Measurements from ENCODE around the gene CHI3L2.

Gene CHI3L2

DNA sequence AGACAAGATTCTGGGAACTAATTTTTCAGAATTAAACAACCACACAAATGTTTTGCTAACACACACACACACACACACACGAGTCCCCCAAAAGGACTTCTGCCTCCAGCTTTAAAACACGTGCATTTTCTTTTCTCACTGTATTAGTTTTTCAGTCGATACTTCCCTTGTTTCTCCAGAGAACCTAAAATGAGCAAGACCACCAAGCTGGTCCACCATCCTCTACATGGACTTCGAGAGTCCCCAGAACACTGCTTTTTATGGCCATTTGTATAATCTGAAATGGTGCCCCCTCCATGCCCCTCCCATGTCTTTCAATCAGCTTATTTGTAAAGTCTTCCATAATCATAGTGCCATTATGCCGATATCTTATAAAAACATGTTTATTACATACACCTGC lies 10.8 kb upstream of the CHI3L2 start:
- H3K4me3 ChIP-seq (ENCODE audit: low read depth, low read length) = no peak overlapping the region
- TF ChIP-seq, protein P1, sequence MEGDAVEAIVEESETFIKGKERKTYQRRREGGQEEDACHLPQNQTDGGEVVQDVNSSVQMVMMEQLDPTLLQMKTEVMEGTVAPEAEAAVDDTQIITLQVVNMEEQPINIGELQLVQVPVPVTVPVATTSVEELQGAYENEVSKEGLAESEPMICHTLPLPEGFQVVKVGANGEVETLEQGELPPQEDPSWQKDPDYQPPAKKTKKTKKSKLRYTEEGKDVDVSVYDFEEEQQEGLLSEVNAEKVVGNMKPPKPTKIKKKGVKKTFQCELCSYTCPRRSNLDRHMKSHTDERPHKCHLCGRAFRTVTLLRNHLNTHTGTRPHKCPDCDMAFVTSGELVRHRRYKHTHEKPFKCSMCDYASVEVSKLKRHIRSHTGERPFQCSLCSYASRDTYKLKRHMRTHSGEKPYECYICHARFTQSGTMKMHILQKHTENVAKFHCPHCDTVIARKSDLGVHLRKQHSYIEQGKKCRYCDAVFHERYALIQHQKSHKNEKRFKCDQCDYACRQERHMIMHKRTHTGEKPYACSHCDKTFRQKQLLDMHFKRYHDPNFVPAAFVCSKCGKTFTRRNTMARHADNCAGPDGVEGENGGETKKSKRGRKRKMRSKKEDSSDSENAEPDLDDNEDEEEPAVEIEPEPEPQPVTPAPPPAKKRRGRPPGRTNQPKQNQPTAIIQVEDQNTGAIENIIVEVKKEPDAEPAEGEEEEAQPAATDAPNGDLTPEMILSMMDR (IDR thresholded peaks at IDR 0.05; ENCODE audit: low read depth, low read length) = no peak

DNA sequence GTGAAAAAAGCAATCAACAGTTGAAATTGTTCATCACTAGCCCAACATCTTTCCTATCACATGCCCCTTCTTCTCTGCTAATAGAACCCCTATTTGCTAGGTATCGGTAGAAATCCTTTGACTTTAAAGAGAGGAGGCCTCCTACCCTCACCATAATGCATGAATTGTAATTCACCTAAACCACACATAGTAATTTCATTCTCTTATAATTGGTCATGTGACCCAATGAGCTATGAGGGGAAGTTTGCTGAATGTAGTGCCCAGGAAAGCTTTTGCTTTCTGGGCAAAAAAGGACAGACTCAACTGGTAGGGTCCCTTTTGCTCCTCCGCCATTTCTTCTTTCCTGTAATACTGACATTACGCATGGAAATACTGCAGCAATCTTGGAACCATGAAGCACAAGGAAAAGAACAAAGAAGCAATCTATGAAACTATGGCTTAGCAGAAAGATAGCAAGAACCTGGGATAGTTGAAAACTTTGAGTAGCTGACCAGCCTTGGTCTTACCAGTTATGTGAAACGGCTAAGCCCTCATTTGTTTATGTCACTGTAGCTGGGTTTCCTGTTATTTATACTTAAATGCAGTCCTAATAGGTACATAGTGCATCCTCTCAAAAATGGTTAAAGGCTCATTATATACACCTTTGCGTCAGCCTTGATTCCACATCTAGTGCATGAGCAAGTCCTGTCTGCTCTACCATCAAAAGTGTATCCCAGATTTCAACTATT lies 10.2 kb upstream of the CHI3L2 start:
- no peak overlapping the region for H3K4me3 ChIP-seq (ENCODE audit: low read depth, low read length)
- TF ChIP-seq, protein P1 (IDR thresholded peaks at IDR 0.05; ENCODE audit: low read depth, low read length) = no peak

DNA sequence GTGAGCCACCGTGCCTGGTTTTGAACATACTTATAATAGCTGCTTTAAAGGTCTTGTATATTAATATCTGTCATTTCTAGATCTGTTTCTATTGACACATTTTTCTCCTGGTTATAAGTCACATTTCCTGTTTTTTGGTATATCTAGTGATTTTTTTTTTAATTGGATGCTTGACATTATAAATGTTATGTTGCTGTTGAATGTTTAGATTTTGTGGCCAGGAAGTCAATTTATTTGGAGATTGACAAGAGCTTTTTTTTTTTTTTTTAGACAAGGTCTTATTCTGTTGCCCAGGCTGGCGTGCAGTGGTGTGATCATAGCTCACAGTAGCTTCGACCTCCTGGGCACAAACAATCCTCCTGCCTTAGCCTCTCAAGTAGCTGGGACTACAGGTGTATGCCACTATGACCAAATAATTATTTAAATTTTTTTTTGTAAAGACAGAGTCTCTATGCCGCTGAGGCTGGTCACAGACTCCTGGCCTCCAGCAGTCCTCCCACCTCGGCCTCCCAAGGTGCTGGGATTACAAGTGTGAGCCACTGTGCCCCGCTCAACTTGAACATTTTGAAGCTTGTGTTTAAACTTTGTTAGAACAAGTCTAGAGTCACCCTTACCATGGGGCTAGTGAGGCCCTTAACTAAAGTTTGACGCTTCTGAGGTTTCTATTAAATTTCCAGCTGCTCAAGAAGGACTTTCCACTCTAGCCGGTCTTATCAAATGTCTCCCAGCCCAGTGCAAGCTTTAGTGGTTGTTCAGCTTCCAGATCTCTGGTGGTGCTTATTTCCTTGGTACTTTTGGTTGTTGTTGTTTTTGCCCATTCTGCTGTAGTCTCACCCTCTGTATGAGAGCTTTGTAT lies 8.6 kb upstream of the CHI3L2 start:
- no peak overlapping the region for H3K4me3 ChIP-seq (ENCODE audit: low read depth, low read length)
- TF ChIP-seq, protein P1 (IDR thresholded peaks at IDR 0.05; ENCODE audit: low read depth, low read length) = no peak

DNA sequence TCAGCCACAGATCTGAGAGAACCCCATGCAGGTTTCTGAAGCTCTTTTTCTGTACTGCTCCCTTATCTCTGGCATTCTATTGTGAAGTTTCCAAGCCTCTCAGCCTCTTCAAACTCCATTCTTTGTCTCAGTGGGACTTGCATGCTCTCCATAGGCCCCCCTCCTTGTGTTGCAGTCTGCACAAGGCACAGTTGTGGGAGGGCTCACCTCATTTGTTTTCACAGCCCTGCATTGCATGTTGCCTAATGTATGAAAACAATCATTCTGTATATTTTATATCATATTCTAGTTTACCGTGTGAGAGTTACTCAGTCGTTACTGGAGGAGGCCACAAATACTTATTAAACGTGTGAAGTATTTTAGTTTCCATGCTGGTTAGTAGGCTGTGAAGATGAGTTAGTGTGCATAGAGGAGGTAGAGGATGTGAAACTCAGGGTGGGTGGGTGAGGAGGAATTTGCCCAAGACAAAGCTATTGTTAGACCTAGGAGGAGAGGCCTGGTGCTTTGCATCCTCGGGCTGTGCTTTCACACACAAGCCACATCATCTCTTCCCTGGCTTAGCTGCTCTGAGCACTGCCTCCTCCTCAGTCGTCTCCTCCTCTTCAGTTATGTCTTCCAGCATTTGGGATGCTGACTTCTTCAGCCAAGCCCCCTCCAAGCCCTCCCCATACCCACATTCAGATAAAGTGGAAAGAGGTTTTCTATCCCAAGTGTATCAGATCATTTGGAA lies 7.8 kb upstream of the CHI3L2 start:
- TF ChIP-seq, protein P1 (IDR thresholded peaks at IDR 0.05; ENCODE audit: low read depth, low read length) = no peak
- no peak overlapping the region for H3K4me3 ChIP-seq (ENCODE audit: low read depth, low read length)

GRCh38 chr1:111220302-111220890 lies 7.1 kb upstream of the CHI3L2 start:
- TF ChIP-seq, protein P1 (IDR thresholded peaks at IDR 0.05; ENCODE audit: low read depth, low read length) = no peak
- H3K4me3 ChIP-seq (ENCODE audit: low read depth, low read length) = no peak overlapping the region

DNA sequence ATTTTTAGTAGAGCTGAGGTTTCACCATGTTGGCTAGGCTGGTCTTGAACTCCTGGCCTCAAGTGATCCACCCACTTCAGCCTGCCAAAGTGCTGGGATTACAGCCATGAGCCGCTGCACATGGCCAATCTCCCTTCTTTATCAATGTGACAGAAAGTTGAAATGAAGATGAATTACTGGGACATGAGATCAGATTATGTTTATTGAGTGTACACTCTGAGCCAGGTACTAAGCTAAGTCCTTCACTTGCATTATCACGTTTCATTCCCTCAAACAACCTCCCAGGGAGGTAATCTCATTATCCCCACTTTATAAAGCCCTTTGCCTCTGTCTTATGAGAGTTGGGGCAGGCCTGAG lies 6.3 kb upstream of the CHI3L2 start:
- TF ChIP-seq, protein P1 (IDR thresholded peaks at IDR 0.05; ENCODE audit: low read depth, low read length) = no peak
- H3K4me3 ChIP-seq (ENCODE audit: low read depth, low read length) = no peak overlapping the region

All from WI38 (cell line).